GM12873 (cell line): ENCODE measurements around the gene FOXE1.

Experiments used
- TF ChIP-seq, protein P1 (sequence below): IDR thresholded peaks from 2 replicates; pipeline ENCODE4 v1.5.1; 2012; ENCODE audit warnings: low read depth, mild to moderate bottlenecking, moderate library complexity, low read length, control low read depth; ENCODE audit not compliant: insufficient read depth; ENCODE audit errors: missing control alignments

Gene FOXE1

DNA sequence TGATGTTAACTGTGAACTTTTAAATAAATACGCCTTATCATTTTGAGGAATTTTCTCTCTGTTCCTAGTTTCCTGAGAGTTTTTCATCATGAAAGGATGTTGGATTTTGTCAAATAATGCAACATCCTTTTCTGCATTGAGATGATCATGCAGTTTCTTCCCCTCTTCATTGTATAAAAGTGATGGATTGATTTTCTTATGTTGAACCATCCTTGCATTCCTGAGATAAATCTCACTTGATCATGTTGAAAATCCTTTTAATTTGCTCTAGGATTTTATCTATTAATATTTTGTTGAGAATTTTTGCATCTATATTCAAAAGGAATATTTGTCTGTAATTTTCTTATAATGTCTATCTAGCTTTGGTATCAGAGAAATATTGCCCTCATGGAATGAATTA lies 13.3 kb downstream of the FOXE1 start:
- TF ChIP-seq, protein P1, sequence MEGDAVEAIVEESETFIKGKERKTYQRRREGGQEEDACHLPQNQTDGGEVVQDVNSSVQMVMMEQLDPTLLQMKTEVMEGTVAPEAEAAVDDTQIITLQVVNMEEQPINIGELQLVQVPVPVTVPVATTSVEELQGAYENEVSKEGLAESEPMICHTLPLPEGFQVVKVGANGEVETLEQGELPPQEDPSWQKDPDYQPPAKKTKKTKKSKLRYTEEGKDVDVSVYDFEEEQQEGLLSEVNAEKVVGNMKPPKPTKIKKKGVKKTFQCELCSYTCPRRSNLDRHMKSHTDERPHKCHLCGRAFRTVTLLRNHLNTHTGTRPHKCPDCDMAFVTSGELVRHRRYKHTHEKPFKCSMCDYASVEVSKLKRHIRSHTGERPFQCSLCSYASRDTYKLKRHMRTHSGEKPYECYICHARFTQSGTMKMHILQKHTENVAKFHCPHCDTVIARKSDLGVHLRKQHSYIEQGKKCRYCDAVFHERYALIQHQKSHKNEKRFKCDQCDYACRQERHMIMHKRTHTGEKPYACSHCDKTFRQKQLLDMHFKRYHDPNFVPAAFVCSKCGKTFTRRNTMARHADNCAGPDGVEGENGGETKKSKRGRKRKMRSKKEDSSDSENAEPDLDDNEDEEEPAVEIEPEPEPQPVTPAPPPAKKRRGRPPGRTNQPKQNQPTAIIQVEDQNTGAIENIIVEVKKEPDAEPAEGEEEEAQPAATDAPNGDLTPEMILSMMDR = no peak

DNA sequence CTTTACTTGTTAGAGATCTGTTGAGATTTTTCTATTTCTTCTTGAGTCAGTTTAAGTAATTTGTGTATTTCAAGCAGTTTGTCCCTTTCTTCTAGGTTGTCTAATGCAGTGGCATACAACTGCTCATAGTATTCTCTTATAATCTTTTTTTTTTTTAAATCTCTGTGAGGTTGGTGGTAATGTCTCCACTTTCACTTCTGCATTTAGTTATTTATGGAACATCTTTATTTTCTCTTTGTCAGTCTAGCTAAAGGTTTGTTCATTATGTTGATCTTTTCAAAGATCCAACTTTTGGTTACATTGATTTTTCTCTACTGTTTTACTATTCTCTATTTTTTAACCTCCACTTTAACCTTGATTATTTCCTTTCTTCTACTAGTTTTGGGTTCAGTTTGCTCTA lies 13.8 kb downstream of the FOXE1 start:
- TF ChIP-seq, protein P1 = no peak

DNA sequence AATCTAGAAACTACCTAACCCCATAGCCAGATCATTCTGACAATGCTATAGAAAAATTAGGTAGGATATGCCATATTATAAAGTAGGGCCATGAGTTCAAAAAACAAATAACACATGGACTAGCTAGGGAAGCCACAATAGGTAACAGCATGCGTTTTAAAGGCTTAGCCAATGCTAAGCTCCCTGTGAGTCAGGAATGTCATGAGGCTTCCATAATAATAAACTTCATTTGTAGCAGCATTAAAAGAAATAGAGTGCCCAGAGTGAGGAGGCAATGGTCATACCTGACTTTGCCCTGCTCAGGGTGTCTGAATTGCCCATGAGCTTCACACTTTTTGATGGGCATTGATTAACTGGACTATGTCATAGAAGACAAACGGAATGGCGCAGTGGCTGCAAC lies 15.8 kb downstream of the FOXE1 start:
- TF ChIP-seq, protein P1 = no peak

DNA sequence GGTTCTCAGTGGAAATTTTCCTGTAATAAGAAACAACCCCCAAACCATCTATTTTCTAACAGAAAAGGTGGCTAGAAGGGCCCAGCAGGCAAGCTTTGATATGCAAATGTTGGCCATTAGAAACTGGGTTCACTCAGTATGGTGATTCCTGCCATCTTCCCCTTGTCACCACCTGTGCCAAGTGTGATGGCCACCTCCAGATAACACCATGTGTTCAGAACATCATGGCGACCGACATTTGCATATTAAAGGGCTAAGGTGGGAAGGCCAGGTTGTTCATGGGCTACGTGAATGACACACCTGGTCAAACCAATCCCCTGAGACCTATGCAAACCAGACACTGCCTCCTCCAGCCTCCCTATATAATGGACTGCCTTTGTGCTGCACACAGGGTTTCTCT lies 20.4 kb downstream of the FOXE1 start:
- TF ChIP-seq, protein P1 = no peak

DNA sequence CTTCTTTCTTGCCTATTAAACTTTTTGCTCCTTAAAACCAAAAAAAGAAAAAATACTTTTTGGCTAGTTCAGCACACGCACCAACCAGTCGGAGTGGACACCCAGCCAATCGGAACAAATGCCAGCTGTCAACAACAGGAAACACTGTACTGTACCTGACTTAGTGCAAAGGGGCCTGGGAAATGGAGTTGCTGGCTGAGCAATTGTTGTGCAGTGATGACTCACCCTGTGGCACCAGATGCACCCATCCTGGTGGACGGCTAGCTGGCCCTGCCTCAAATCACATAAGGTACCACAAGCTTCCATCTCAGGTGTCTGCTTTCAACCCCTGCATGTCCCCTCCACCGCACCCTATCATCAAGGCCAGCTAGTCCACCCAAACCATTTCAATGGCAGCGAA lies 20.9 kb downstream of the FOXE1 start:
- TF ChIP-seq, protein P1 = no peak

DNA sequence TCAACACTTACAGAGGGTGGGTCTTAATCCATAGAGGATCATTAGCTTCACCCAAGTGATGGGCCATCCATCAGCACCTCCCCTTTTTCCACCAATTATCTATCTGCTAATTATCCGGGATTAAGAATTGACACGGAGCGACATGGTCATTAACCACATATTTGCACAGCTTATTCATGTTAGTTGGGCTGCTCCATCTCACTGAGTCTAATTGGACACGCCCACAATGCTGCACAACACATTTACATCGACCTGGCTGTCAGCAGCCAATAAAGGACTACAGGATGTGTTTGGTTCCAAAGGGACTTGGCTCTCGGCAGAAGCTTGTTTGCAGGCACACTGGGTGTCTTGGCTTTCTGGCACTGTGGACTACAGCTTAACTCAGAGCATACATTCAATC lies 21.6 kb downstream of the FOXE1 start:
- TF ChIP-seq, protein P1 = no peak

DNA sequence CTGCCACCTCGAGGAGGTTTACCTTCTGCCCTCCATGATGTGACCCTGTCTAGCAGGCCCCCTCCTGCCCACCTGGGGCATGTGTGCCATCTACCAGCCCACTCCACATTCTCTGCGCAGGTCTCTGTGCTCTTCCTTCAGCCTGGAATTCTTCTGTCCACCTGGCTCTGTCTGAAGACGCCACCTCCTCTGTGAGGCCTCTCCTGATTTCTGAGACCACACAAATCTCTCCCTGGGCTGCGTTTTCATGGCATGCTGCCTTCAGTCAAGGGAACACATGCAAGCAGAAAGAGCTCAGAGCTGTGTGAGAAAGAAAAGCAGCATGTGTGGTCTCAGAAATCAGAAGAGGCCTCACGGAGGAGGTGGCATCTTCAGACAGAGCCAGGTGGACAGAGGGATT lies 22.1 kb downstream of the FOXE1 start:
- TF ChIP-seq, protein P1 = no peak

DNA sequence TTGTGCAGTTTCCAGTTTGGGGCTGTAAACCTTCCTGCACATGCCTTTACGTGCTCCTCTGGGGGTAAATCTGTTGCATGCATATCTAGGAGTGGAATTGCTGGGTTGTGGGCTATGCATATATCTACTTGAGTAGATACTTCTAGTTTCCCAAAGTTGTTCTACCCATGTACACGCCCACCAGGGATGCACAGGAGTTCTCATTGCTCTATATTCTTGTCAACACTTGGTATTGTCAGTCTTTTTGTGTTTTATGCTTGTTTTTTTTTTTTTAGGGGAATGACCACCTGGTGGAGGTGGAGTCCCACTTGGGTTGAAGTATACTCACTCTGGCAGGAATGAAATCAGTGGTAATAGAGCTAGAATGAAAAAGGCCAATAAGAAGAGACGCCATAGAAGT lies 23.0 kb downstream of the FOXE1 start:
- TF ChIP-seq, protein P1 = no peak
